Body of pancreas (tissue), 4 donors: ENCODE results near the gene RBMS3. TPM values are rescaled to one million over a fixed set of nuclear protein-coding genes. Genes with fewer than 3 reads are reported as not detected.

Source experiments
- ATAC-seq: fragments of 150-250 bp; one replicate; pipeline ENCODE4 v1.9.1; 2016
- DNase-seq, 4 donors: peaks; one replicate each; pipeline ENCODE4 v3.0.0-alpha.2; 2019
- H3K27ac ChIP-seq, 4 donors: fragments of 200-600 bp; sonication (generic); 1 replicate in 3 of 4; 2 replicates in 1 of 4; pipeline versions ENCODE4 v1.5.1 to v1.6.1; 2016 to 2019; ENCODE audit warnings: mild to moderate bottlenecking in 1 of 4, mixed read lengths in 1 of 4, moderate library complexity in 1 of 4
- H3K27me3 ChIP-seq, 2 donors: fragments of 200-600 bp; sonication (generic); one replicate each; pipeline ENCODE4 v1.6.0; 2016; ENCODE audit warnings: mild to moderate bottlenecking in 1 of 2
- H3K36me3 ChIP-seq, 2 donors: fragments of 200-600 bp; sonication (generic); replicated peaks in 1 of 2; 2 replicates each; pipeline ENCODE4 v1.5.1; 2016; ENCODE audit warnings: low read depth in 2 of 2; ENCODE audit not compliant: insufficient read depth in 1 of 2
- H3K4me1 ChIP-seq: fragments of 200-600 bp; sonication (generic); one replicate; pipeline ENCODE4 v1.6.0; 2016
- H3K4me3 ChIP-seq, 2 donors: fragments of 200-600 bp; sonication (generic); 1 replicate in 1 of 2; 2 replicates in 1 of 2; pipeline ENCODE4 v1.5.1; 2016 to 2019
- H3K9me3 ChIP-seq, 3 donors: fragments of 200-600 bp; sonication (generic); 1 replicate in 2 of 3; 2 replicates in 1 of 3; pipeline ENCODE4 v1.5.1; 2016
- POLR2A ChIP-seq, 3 donors: fragments of 450-650 bp; IDR thresholded peaks; one replicate each; pipeline ENCODE4 v1.6.1; 2016; ENCODE audit warnings: antibody characterized with exemption in 3 of 3, mild to moderate bottlenecking in 2 of 3
- WGBS, 2 donors: methylation state at CpG; one replicate each; pipeline ENCODE4 v1.1.5; 2017; 5-methylcytosine and 5-hydroxymethylcytosine counted together
- intact Hi-C: fragments of 100-400 bp; cut with DNase I; formaldehyde crosslinking; loops from one replicate; pipeline ENCODE4 v1.15.1; 2023
- total RNA-seq, 2 donors: library from RNA; depleted of rRNA; stranded (reverse); fragments of >200 nt; gene quantifications; one replicate each; pipeline ENCODE4 v1.1.0, GENCODE V29; 2016
- TF ChIP-seq, protein P1 (sequence below), 7 experiments: fragments of 450-650 bp in 4 of 7; fragments of 200-600 bp in 3 of 7; sonication (generic) in 3 of 7; IDR thresholded peaks; one replicate each; pipeline ENCODE4 v1.5.1; 2016 to 2019; ENCODE audit warnings: antibody characterized with exemption in 7 of 7

Gene RBMS3
- total RNA-seq, 2 donors from 2014 or later: 17.4 to 29.7 TPM

DNA sequence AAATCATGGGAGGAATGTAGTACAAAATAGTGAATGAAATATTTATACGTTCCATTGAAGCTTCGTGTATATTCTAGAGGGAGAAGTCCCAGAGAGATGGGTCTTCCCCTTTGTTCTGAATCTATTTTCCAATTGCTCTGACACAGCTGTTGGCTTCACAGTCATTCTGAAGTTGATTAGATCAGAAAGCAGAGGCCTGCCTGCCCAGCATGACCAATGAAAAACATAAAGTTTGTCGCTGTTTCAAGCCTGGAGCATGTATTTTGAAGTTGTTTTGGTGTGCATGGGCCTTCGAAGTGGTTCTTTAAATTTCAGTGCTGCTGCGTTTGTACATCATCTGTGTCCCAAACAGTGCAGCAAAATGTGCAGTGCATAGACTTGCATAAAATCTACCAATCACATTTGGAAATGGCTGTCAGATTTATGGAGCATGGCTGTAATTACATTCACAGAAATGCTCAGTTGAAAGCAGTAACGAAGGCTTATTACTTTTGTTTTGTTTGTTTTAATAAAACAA, 31.0 kb upstream of the RBMS3 start:
- WGBS, 2 donors: 68 to 69% methylated on average over 6 of the region's 6 CpGs
- intact Hi-C loops: no loop called here
- Histone ChIP-seq H3K9me3 (no peaks in the 10 kb centered on the region), H3K27me3 (no peaks in the 10 kb centered on the region), H3K4me3 (no peak overlapping the region), H3K36me3 (no peaks in the 10 kb centered on the region), H3K27ac (no peak overlapping the region), H3K4me1 (no peaks in the 10 kb centered on the region)
- no peak for ATAC-seq
- TF ChIP-seq, protein P1, sequence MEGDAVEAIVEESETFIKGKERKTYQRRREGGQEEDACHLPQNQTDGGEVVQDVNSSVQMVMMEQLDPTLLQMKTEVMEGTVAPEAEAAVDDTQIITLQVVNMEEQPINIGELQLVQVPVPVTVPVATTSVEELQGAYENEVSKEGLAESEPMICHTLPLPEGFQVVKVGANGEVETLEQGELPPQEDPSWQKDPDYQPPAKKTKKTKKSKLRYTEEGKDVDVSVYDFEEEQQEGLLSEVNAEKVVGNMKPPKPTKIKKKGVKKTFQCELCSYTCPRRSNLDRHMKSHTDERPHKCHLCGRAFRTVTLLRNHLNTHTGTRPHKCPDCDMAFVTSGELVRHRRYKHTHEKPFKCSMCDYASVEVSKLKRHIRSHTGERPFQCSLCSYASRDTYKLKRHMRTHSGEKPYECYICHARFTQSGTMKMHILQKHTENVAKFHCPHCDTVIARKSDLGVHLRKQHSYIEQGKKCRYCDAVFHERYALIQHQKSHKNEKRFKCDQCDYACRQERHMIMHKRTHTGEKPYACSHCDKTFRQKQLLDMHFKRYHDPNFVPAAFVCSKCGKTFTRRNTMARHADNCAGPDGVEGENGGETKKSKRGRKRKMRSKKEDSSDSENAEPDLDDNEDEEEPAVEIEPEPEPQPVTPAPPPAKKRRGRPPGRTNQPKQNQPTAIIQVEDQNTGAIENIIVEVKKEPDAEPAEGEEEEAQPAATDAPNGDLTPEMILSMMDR (IDR thresholded peaks at IDR 0.05): no peak
- no peak for TF ChIP-seq POLR2A (IDR thresholded peaks at IDR 0.05)
- DNase-seq: no peak

DNA sequence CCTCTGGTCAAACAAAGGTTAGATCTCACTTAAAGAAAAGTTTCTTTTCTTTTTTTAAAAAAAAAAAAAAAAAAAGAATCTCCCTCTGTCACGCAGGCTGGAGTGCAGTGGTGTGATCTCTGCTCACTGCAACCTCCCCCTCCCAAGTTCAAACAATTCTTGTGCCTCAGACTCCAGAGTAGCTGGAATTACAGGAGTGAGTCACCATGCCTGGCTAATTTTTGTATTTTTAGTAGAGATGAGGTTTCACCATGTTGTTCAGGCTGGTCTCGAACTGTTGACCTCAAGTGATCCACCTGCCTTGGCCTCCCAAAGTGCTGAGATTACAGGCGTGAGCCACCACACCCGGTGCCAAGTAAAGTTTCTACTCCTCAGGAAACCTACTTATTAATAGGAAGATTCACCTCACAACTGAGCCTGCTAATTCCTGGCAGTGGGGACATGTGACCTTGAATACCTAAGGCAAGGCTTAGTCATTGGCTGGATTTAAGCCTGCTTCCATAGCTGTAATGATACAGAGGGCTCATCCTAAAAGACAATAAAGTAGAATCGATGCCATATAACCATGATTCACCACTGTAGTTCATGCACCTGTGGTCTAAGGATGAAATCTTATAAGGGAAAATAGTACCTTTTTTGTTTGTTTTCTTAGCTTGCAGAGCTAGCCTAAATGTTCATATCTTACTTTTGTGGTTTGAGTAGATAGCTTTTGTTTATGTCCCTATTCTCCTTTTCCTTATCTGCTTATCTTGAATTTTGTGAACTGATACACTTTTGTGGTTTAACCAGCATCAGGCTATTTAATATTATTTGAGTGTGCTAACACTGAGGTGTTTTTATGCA, 24.8 kb upstream of the RBMS3 start:
- no peak overlapping the region for H3K4me3 ChIP-seq
- TF ChIP-seq, protein P1 (IDR thresholded peaks at IDR 0.05): no peak
- TF ChIP-seq POLR2A (IDR thresholded peaks at IDR 0.05): no peak
- intact Hi-C loops: no loop called here
- no peak overlapping the region for H3K27ac ChIP-seq
- no peaks in the 10 kb centered on the region for H3K27me3 ChIP-seq
- ATAC-seq (no peak), DNase-seq (no peak)
- no peaks in the 10 kb centered on the region for H3K9me3 ChIP-seq
- WGBS, 2 donors: 77 to 84% methylated on average over 4 to 5 of the region's 5 CpGs
- no peaks in the 10 kb centered on the region for H3K4me1 ChIP-seq
- no peaks in the 10 kb centered on the region for H3K36me3 ChIP-seq

DNA sequence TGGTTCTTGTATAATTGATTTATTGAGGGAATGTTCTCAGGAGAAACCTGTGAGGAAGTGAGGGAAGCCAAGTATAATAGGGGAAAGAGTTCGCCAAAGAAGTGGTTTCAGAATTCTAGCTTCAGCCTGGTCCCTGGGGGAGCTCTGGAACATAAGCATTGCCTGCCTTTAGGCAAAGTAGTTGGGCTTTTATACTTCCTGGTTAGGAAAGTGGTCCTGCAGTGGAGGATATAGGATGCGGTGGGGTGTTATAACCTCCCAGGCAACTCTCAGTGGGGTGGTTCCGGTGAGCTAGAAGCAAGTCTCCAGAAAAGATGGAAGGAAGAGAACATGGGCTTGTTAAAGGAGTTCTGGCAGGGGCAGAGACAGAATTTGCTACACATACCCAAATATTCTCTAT, 22.7 kb upstream of the RBMS3 start:
- Histone ChIP-seq H3K4me1 (no peaks in the 10 kb centered on the region), H3K27ac (no peak overlapping the region), H3K36me3 (no peaks in the 10 kb centered on the region), H3K27me3 (no peaks in the 10 kb centered on the region), H3K4me3 (no peak overlapping the region), H3K9me3 (no peaks in the 10 kb centered on the region)
- no peak for ATAC-seq
- TF ChIP-seq, protein P1 (IDR thresholded peaks at IDR 0.05): no peak
- no peak for TF ChIP-seq POLR2A (IDR thresholded peaks at IDR 0.05)
- no peak for DNase-seq
- intact Hi-C loops: no loop called here
- WGBS, 2 donors: 80 to 84% methylated on average over 3 of the region's 3 CpGs

DNA sequence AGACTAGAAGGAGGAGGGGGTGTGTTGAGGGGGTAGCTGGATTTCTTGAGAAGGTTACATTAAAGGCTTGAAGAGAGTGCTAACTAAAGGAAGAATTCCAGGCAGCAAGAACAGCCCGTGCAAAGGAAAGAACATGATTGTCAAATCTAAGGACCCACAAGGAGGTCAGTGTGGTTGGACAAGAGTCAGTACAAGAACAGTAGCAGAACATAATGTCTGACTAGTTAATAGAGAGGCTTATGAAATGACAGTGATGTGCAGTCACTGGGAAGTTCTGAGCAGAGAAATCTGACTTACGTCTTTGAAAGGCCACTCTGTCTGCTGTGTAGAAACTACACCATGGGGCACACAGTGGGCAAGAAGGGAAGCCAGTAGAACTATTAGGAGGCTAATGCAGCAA, 19.8 kb upstream of the RBMS3 start:
- H3K27me3 ChIP-seq: no peaks in the 10 kb centered on the region
- intact Hi-C loops: no loop called here
- DNase-seq (no peak), ATAC-seq (no peak)
- H3K4me3 ChIP-seq: no peak overlapping the region
- H3K4me1 ChIP-seq: no peaks in the 10 kb centered on the region
- no peaks in the 10 kb centered on the region for H3K9me3 ChIP-seq
- H3K27ac ChIP-seq: no peak overlapping the region
- no peaks in the 10 kb centered on the region for H3K36me3 ChIP-seq
- TF ChIP-seq, protein P1 (IDR thresholded peaks at IDR 0.05): no peak
- no peak for TF ChIP-seq POLR2A (IDR thresholded peaks at IDR 0.05)
- WGBS, 2 donors: 64 to 82% methylated on average over 2 of the region's 2 CpGs

DNA sequence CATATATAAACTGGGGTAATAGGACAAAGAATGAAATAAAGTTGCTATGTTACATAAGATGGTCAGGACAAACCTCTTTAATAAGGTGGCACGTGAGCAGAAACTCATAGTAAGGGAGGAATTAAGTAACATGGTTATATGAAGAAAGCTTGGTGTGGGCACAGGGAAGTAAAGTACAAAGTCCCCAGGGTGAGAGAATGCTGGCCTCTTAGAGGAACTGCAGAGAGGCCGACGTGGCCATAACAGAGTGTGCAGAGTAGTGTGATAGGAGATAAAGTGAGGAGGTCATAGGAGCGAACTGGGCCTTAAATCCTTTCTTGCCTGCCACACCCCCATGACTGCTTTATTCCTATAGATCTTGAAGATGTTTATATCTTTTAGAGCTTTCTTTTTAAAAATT, 17.4 kb upstream of the RBMS3 start:
- intact Hi-C loops: no loop called here
- no peak for ATAC-seq
- no peak for TF ChIP-seq POLR2A (IDR thresholded peaks at IDR 0.05)
- TF ChIP-seq, protein P1 (IDR thresholded peaks at IDR 0.05): no peak
- Histone ChIP-seq H3K36me3 (no peaks in the 10 kb centered on the region), H3K4me3 (no peak overlapping the region), H3K4me1 (no peaks in the 10 kb centered on the region), H3K27ac (no peak overlapping the region), H3K27me3 (no peaks in the 10 kb centered on the region), H3K9me3 (no peaks in the 10 kb centered on the region)
- WGBS, 2 donors: 73 to 80% methylated on average over 4 of the region's 4 CpGs
- DNase-seq: no peak
